Activated CD4-positive, CD25-positive, alpha-beta regulatory T cell treated with anti-CD3 and anti-CD28 coated beads, Interleukin-2, amount 50 U/mL, for 72 hours (primary cell): ENCODE data around the gene LRFN3.
"Not testable (repeated sequence)": the region's sequence is repeated elsewhere in the genome, so short reads cannot be mapped to it uniquely, and the experiment has no call there.

Experiments
- DNase-seq: peaks from one replicate; pipeline ENCODE4 v3.0.0; 2021

The LRFN3 gene

DNA sequence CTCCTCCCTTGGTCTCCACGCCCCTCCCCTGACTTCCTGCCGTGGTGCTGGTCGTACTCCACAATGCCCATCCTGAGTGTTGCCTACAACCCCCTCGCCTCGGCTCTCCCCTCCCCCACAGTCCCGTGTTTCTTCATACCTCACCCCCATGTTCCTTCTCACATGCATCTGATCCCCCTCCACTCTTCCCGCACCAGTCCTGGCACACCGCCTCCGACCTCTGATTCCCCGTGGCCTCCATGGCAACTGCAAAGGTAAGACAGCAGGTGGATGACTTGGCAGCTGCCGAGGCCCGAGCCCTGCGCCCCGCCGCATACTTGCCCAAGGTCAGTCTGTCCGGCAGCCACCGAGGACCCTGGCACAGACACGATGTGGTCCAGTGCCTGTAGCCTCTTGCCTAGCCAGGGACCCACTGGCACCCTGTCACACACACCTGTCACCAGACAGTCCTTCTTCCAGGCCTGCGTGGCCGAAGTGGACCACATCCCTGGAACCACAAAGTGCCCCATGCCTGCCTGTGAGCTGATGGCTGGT, 42.7 kb downstream of the LRFN3 start:
- no peak for DNase-seq

DNA sequence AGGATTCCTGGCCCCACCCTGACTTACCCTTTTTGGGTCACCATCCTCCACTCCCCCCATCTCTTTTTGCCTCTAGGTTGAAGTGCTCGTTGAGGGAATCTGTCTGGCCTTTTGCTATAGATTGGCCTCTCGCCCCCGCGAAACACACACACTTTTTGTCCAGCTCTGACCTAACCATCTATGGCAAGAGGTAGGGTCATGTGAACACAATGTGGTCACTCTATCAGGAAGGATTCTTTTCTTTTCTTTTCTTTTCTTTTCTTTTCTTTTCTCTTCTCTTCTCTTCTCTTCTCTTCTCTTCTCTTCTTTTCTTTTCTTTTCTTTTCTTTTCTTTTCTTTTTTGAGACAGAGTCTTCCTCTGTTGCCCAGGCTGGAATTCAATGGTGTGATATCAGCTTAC, 44.8 kb downstream of the LRFN3 start:
- DNase-seq, result not testable (repeated sequence)

DNA sequence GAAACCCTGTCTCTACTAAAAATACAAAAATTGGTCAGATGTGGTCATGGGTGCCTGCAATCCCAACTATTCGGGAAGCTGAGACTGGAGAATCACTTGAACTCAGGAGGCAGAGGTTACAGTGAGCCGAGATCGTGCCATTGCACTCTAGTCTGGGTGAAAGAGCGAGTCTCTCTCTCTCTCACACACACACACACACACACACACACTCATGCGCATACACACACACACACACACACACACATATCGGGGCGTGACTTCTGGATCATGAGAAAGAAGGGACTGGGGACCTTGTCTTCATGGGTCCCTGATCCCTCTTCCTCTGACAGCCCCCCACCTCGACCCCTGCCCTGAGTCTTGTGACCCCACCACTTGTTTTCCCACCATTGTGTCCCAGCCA, 47.0 kb downstream of the LRFN3 start:
- DNase-seq, result no peak

DNA sequence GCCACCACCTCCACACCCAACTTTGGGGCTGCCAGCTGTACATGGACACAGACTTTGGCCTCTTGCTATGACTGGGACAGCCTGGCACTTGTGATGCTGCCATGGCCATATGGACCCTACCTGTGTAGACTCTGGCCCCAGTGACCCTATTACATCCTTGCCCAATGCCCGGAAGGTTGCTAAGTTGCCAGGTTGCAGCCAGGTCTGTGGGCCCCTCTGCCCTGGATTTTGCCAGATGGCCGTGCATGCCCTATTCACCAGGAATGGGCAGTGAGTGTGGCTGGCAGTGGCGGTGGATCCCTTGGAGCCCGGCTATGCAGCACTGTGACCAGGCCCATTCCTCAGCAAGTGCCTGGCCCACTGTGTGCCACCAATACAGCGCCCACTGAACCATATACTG, 49.9 kb downstream of the LRFN3 start:
- DNase-seq, result no peak

DNA sequence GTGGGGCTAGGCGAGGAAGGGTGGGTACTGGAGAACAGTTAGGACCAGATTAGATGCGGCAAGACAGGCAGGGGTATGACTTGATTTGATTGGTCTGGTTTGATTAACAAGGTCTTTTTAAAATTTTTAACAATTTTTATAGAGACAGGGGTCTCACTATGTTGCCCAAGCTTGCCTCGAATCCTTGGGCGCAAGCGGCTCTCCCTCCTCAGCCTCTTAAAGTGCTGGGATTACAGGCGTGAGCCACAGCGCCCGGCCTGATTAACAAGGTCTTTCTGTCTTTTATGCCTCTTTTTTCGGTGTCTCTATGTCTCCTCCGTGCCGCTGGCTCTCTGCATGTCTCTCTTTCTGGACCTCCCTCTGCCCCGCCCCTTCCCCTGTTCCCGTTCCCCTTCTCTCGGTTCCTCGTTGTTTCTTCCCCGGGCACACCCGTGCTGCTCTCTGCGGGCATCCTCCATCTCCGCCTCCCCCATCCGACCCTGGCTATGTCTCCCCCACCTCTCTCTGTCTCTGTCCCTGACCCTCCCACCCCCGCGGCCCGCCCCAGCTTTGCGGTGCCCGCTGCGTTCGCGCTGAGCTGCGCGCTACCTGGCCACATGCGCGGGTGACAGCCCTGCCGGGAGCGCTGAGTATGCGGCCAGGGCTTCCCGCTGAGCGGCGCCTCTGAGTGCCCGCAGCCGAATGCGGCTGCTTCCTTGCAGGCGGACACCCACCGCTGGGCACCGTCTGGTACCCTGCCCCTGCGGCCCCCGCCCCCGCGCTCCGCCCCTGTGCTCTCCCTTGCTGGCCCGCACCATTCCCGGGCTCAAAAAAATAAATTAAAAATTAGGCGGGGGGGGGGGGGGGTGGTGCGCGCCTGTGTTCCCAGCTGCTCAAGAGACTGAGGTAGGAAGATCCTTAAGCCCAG, 50.7 kb downstream of the LRFN3 start:
- DNase-seq, result no peak

DNA sequence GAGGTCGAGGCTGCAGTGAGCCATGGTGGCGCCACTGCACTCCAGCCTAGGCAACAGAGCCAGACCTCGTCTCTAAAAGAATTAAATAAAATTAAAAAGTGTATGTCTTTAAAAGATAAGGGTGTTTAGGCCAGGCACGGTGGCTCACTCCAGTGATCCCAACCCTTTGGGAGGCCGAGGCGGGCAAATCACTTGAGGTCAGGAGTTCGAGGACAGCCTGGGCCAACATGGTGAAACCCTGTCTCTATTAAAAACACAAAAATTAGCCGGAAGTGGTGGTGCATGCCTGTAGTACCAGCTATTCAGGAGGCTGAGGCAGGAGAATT, 51.4 kb downstream of the LRFN3 start:
- DNase-seq, result no peak

DNA sequence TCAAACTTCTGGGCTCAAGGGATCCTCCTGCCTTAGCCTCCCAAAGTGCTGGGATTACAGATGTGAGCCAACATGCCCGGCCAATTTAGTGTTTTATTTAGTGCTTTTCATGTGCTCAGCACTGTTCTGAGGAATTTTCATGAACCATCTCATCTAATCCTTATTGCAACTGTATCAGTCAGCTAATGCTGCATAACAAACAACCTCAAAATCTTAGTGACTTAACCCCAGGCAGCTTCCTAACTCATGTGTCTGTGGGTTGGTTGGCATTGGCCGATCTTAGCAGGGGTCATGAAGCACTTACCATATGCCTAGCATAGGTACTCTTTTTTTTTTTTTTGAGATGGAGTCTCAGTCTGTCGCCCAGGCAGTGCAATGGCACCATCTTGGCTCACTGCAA, 52.6 kb downstream of the LRFN3 start:
- no peak for DNase-seq

DNA sequence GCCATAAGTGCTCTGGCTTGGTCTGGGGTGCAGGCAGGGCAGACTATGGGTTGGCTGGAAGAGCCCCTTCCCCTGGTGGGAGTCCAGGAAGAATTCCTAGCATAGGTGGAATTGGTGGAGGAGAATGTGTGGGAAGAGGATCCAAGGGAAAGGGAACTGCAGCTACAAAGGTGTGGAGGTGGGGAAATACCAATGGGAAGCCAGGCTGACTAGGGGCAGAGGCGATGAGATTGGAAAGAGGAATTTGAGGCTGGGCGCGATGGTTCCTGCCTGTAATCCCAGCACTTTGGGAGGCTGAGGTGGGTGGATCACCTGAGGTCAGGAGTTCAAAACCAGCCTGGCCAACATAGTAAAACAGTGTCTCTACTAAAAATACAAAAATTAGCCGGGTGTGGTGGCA, 54.0 kb downstream of the LRFN3 start:
- DNase-seq, result no peak

DNA sequence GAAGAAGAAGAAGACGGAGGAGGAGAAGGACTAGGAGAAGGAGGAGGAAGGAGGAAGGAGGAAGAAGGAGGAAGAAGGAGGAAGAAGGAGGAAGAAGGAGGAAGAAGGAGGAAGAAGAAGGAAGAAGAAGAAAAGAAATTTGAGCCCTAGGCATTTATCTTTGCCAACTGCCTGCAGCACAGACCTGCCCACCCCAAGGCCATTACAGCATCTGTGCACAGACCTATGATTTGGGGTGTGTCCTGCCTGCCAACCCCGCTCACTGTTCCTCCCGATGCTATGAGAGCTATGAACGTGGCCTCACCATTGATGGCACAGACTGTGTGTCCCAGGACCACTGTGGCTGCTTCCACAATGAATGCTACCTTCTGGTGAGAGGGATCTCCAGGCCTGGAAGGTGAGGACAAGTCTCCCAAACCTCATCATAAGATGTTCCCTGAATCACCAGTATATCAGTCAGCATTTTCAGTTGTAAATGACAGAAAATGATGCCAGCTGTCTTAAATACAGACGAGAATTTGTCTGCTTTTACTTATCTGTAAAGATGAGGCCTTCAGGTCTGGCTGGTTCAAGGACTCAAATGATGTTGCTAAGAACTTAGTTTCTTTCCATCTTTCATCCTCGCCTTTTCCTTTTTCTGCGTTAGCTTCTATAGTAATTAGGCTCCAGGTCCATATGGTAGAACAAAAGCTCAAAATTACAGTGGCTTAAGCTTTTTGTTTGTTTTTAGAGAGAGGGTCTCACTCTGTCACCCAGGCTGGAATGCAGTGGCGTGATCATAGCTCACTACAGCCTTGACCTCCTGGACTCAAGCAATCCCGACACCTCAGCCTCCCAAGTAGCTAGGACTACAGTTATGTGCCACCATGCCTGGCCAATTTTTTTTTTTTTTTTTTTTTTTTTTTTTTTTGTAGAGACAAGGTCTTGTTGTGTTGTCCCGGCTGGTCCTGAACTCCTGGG, 54.9 kb downstream of the LRFN3 start:
- DNase-seq, result no peak

DNA sequence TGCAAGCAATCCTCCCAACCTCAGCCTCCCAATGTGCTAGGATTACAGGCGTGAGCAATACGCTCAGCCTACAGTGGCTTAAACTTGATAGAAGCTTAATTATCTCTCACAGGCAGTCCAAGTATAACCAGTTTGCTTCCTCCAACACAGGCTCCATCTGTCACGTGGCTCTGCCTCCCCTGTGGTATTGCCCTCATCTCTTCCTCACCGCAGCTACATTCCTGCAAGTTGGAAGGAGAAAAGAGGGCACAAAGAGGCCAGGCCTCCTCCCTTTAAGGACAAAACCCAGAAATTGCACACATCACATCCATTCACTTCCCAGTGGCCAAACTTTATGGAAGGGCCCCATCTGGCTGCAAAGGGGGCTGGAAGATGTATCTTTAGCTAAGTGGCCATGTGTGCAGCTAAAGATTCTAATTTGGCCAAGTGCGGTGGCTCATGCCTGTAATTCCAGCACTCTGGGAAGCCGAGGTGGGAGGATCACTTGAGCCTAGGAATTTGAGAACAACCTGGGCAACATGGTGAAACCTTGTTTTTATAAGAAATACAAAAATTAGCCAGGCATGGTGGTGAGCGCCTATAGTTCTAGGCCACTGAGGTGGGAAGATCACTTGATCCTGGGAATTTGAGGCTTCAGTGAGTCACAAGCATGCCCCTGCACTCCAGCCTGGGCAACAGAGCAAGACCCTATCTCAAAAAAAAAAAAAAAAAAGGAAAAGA, 55.7 kb downstream of the LRFN3 start:
- no peak for DNase-seq

DNA sequence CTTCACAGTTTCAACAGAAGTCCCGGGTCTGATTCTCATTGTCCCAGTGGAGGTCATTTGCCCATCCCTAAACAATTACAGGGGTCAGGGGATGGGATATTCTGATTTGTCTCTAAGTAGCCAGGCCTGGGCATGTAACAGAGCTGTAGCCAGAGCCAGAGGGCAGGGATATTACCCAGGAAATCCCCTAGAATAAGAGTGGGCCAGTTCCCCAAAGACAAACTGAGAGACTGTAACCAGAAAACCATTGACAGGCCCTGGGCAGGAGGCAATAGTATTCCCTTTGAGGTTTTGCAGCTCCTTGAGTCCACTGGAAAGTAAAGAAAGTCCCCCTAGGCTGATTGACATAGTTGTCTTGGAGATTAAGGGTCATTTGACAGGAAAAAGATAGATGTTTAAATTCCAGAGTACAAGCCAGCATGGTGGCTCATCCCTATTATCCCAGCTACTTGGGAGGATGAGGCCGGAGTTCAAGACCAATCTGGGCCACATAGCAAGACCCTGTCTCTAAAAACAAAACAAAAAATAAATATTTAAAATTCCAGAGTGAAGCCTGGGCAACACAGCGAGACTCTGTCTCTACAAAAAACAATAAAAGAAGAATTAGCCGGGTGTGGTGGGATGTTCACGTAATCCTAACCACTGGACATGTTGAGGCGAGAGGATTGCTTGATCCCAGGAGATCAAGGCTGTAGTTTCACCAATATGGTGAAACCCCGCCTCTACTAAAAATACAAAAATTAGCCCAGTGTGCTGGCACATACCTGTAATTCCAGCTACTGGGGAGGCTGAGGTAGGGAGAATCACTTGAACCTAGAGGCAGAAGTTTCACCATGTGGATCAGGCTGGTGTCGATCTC, 57.0 kb downstream of the LRFN3 start:
- DNase-seq, result no peak

DNA sequence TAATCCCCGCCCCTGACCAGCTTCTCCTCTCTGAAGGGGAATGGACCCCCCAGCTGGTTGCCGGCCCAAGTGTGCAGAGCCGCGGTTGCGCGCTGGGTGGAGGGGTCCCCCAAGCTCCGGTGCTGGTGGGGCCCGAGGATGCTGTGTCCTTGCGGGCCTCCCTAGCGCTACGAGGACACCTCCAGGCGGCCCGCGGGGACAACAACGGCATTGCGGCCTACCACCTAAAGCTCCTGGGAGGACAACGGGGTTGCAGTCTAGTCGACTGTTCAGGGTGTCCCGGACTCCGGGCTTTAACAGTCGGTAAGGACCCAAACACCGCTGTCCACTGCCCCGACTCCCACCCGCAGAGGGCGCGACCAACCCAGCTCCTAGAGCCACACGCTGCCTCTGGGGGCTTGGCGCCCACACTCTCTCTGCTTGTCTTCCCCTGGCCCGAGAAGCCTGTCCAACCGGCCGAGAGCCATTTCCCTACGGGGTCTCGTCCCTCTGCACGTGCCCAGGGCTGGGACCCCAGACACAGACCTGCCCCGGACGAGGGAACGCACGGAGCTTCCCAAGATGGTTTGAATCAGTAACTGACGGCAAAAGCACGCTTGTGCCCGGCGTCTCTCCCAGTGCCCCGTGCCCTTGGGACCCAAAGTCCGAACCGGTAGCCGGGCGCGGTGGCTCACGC, 57.9 kb downstream of the LRFN3 start:
- no peak for DNase-seq
